HPDE6-E6E7 (cell line): ENCODE measurements around the gene BRD8.

Experiments
- DNase-seq: peaks from one replicate; pipeline ENCODE4 v3.0.0; 2011; ENCODE audit warnings: missing footprints; ENCODE audit errors: extremely low spot score

Gene BRD8

GRCh38 chr5:138102454-138103318 is 75.7 kb downstream of the BRD8 start:
- DNase-seq: no peak

GRCh38 chr5:138096997-138097828 is 81.2 kb downstream of the BRD8 start:
- no peak for DNase-seq

- no peak for DNase-seq
These were observed 82.1 kb downstream of the BRD8 start for GRCh38 chr5:138096363-138096762.

GRCh38 chr5:138095100-138095907 is 83.1 kb downstream of the BRD8 start:
- DNase-seq: no peak

DNA sequence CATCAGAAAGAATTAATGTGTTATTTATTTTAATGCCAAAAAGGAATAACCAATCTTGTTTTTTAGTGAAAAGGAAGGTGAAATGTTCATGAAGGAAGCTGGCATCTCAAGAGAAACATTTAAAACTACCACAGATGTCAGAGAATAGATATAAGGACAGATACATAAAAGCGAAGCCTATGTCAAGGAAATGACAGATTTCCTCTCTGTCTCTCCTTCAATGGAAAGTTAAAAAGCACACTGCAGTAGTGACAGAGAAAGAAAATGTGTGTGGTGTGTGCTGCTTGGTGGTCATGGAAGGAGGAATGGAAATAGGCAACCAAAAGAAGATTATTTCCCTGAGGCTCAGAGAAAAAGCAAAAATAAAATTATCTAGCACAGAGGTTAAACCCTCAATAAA is 85.4 kb downstream of the BRD8 start:
- no peak for DNase-seq

DNA sequence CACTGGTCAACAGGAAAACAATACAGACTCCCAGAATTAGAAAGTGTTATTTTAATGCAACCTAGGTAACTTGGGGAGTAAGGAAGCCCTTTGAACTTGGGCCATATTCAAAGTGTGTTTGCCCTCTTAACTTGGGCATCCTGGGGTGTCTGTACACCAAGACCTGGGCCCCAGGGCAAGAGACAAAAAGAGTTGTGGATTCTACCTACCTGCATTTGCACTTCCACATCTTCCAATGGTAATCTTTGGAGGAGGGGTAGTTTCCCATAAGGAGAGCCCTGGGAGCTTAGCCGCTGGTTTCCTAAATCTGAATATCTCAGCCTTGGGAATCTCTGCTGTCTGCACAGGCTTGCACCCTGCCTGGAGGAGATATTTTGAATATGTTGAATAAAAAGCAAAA is 86.1 kb downstream of the BRD8 start:
- DNase-seq: no peak

DNA sequence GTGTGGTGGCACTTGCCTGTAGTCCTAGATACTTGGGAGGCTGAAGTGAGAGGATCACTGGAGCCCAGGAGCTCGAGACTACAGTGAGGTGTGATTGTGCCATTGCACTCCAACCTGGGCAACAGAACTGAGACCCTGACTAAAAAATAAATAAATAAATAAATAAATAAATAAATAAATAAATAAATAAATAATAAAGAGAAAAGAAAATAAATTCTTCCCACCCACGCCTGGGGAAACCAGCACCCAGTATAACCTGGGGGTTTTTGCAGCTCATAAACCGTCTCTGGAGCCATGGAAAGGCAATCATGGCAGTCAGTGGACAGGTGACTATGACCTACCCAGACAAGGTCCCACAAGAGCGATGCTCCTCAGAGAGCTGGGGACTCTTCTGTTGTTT is 86.7 kb downstream of the BRD8 start:
- DNase-seq: no peak
